ENCODE data around the gene KLHDC3. TPM values are rescaled to one million over a fixed set of nuclear protein-coding genes. Genes with fewer than 3 reads are reported as not detected.

The KLHDC3 gene
- total RNA-seq, 1 donor from 2014 or later = 52.1 TPM

DNA sequence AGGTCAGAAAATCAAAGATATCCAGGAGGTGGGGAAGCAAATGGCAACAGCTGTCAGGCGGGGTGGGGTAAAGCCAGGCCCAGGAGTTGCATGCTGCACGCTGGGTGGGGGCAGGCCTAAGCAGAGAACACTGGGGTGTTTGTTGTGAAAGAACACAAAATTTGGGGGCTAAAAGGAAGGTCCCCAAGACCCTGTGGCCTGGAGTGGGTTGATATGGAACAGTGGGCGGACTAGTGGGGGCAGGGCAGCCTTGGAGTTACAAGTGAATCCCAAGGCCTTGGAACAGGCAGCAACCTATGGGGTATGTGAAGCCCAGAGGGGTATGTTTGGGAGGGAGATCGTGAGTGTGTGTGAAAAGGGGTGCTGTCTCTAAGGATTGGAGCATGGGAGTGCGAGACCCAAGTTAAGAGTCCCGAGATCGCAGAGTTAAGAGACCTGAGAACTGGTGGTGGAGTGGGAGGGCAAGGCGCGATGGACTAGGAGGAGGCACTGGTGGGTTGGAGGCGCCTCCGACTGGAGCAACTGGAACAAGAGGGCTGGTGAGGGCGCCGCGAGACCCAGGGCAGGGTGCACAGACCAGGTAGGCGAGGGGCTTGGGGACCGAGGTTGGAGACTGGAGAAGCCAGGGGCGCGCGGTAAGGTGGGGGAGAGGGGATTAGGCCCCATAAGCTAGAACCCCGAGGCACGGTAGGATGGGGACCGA is 38.9 kb downstream of the KLHDC3 start:
- H3K27me3 ChIP-seq = no peaks in the 10 kb centered on the region
- no peaks in the 10 kb centered on the region for H3K9me3 ChIP-seq
- H3K36me3 ChIP-seq = peaks cover 0 to 26% of the 10 kb centered on the region in 2 donors
- peak overlapping the region; percentile 88 for H3K27ac ChIP-seq
- TF ChIP-seq POLR2A (IDR thresholded peaks at IDR 0.05) = no peak
- H3K4me3 ChIP-seq = peak overlapping the region; percentile 62 to 71
- DNase-seq (ENCODE audit: extremely low spot score in 2 of 2) = no peak
- peaks cover 38% of the 10 kb centered on the region for H3K4me1 ChIP-seq
- intact Hi-C loops (cut with DNase I) = loop anchor here (5.0 kb wide), 1 partner anchor 66 kb away; no protein-coding TSS in a partner anchor

GRCh38 chr6:43053545-43054205 is 39.6 kb downstream of the KLHDC3 start, which contains the start of gene CUL7:
Gene CUL7, minus strand, starts transcription at chr6:43053851. Its CDS starts 1,063 bp downstream, at chr6:43052788.
- peak within 1 kb of the TSS; percentile 62 to 71 for H3K4me3 ChIP-seq
- peaks cover 45% of the 10 kb centered on the region for H3K4me1 ChIP-seq
- H3K27ac ChIP-seq = peak within 1 kb of the TSS; percentile 88
- intact Hi-C loops (cut with DNase I) = loop anchor here (5.0 kb wide), 1 partner anchor 66 kb away; no protein-coding TSS in a partner anchor
- TF ChIP-seq, protein P1, sequence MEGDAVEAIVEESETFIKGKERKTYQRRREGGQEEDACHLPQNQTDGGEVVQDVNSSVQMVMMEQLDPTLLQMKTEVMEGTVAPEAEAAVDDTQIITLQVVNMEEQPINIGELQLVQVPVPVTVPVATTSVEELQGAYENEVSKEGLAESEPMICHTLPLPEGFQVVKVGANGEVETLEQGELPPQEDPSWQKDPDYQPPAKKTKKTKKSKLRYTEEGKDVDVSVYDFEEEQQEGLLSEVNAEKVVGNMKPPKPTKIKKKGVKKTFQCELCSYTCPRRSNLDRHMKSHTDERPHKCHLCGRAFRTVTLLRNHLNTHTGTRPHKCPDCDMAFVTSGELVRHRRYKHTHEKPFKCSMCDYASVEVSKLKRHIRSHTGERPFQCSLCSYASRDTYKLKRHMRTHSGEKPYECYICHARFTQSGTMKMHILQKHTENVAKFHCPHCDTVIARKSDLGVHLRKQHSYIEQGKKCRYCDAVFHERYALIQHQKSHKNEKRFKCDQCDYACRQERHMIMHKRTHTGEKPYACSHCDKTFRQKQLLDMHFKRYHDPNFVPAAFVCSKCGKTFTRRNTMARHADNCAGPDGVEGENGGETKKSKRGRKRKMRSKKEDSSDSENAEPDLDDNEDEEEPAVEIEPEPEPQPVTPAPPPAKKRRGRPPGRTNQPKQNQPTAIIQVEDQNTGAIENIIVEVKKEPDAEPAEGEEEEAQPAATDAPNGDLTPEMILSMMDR (IDR thresholded peaks at IDR 0.05) = no peak
- peak in 1 of 2 donors; percentile 53 for TF ChIP-seq POLR2A (IDR thresholded peaks at IDR 0.05)
- TF ChIP-seq POLR2AphosphoS5 (IDR thresholded peaks at IDR 0.05; ENCODE audit: insufficient read depth in 1 of 2, low read depth in 1 of 2) = peak; percentile 94 to 99
- DNase-seq (ENCODE audit: extremely low spot score in 2 of 2) = peak in 1 of 2 donors; percentile 94
- H3K36me3 ChIP-seq = peaks cover 0 to 19% of the 10 kb centered on the region in 2 donors
- H3K9me3 ChIP-seq = no peaks in the 10 kb centered on the region
- no peaks in the 10 kb centered on the region for H3K27me3 ChIP-seq

GRCh38 chr6:43054206-43054943 is 40.3 kb downstream of the KLHDC3 start:
- Histone ChIP-seq H3K9me3 (no peaks in the 10 kb centered on the region), H3K36me3 (peaks cover 0 to 12% of the 10 kb centered on the region in 2 donors), H3K4me3 (peak overlapping the region; percentile 62 to 71), H3K27ac (peak overlapping the region; percentile 88), H3K27me3 (no peaks in the 10 kb centered on the region), H3K4me1 (peaks cover 47% of the 10 kb centered on the region)
- intact Hi-C loops (cut with DNase I) = loop anchor here (5.0 kb wide), 1 partner anchor 67 kb away; no protein-coding TSS in a partner anchor
- TF ChIP-seq POLR2AphosphoS5 (IDR thresholded peaks at IDR 0.05; ENCODE audit: insufficient read depth in 1 of 2, low read depth in 1 of 2) (no peak), POLR2A (IDR thresholded peaks at IDR 0.05) (no peak)
- TF ChIP-seq, protein P1 (IDR thresholded peaks at IDR 0.05) = no peak
- no peak for DNase-seq (ENCODE audit: extremely low spot score in 2 of 2)

GRCh38 chr6:43055966-43056365 is 41.9 kb downstream of the KLHDC3 start:
- intact Hi-C loops (cut with DNase I) = no loop called here
- Histone ChIP-seq H3K4me3 (no peak overlapping the region), H3K36me3 (peaks cover 0 to 6% of the 10 kb centered on the region in 2 donors)

More at GRCh38 chr6:43055966-43056365, 41.9 kb downstream of the KLHDC3 start:
- TF ChIP-seq POLR2A (IDR thresholded peaks at IDR 0.05) (no peak), POLR2AphosphoS5 (IDR thresholded peaks at IDR 0.05; ENCODE audit: insufficient read depth in 1 of 2, low read depth in 1 of 2) (no peak)
- TF ChIP-seq, protein P1 (IDR thresholded peaks at IDR 0.05) = no peak
- H3K27me3 ChIP-seq = no peaks in the 10 kb centered on the region
- H3K27ac ChIP-seq = no peak overlapping the region
- no peaks in the 10 kb centered on the region for H3K9me3 ChIP-seq
- peaks cover 57% of the 10 kb centered on the region for H3K4me1 ChIP-seq
- DNase-seq (ENCODE audit: extremely low spot score in 2 of 2) = no peak

Measured in vagina (tissue), 2 donors.